ENCODE data around the gene PCED1A.

PCED1A gene

DNA sequence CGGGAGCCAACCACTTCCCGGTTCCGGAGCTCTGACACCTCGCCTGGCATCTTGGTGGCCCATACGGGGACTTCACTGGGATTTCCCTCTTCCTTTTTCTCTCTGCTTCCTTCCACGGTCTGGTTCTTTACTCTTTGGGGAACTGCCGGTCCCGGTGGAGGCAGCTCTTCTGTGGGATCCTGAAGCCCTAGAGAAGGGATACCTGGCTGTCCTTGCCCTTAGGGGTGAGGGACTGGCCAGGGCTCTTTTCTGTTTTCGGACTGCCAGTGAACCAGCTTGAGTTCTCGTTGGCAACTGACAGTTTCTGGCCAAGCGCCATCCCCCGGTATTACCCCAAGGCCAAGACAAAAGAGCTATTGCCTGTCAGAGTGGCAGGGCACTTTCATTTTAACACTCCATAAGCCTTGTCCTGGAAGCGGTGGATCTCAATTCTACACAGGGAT lies 39.1 kb downstream of the PCED1A start:
- no peak for DNase-seq

DNA sequence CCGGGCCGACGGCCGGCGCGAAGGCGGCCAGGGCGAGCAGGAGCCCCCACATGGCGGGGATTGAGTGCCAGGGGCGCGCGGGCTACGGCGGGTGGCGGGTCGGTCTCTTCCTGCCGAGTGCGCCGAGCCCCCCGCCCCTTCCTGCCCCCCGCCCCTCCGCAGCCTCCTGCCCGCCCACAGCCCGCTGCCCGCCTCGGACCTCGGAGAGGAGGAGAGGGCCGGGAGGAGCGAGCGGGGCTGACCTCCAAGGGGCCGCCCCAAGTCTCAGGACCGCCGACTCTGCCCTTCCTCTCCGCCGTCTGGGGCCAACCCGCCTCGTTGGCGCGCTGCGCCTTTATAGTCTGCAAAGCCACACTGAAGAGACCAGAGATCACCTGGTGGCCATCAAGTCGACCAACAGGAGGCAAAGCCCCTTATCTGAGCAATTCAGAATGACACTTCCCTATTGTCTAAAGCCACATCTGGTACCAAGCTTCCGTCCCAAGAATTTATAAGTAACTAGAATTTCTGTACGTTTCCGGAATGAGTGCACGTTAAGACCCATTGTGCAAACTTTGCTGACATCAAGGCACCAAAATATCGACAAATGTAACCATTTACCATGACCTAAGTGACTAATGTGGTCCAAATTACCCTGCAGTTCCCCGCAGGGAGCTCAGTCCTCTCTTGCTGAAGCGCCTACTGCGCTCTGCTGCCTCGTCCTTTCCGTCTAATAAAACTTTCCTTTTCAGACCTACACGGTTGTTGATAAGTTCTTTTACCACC lies 39.8 kb downstream of the PCED1A start, which contains the start of gene CPXM1:
Gene CPXM1, minus strand, starts transcription at position 107 of the 765 bp plus-strand sequence. Its CDS starts 55 bp downstream, at position 52.
- DNase-seq: no peak

GRCh38 chr20:2799688-2800520 lies 40.6 kb downstream of the PCED1A start:
- no peak for DNase-seq

- DNase-seq: no peak
Measured at GRCh38 chr20:2799271-2799670, 41.2 kb downstream of the PCED1A start.

DNA sequence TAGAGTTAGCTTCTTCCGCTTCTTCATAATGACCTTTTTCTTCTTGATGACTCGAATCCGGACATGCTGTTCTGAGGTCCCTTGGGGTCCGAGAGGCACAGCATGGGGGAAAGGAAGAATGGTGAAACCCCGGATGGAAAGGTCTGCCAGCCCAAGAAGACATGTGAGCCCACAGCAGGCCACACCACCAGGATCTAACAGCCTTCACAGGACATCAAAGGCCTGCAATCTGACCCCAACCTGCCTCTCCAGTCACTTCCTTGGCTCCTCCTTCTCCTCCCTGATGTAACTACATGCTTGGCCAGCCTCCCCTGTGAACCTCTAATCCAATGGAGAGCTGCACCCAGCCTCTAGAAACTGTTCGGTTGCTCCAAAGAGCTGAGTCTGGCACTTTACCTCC lies 41.6 kb downstream of the PCED1A start:
- no peak for DNase-seq

- DNase-seq: no peak
Measured at GRCh38 chr20:2798095-2798805, 42.2 kb downstream of the PCED1A start.

- no peak for DNase-seq
Measured at GRCh38 chr20:2797136-2797983, 43.1 kb downstream of the PCED1A start.

- DNase-seq: no peak
Measured at GRCh38 chr20:2796011-2796660, 44.3 kb downstream of the PCED1A start.

GRCh38 chr20:2795451-2795850 lies 45.0 kb downstream of the PCED1A start:
- no peak for DNase-seq

DNA sequence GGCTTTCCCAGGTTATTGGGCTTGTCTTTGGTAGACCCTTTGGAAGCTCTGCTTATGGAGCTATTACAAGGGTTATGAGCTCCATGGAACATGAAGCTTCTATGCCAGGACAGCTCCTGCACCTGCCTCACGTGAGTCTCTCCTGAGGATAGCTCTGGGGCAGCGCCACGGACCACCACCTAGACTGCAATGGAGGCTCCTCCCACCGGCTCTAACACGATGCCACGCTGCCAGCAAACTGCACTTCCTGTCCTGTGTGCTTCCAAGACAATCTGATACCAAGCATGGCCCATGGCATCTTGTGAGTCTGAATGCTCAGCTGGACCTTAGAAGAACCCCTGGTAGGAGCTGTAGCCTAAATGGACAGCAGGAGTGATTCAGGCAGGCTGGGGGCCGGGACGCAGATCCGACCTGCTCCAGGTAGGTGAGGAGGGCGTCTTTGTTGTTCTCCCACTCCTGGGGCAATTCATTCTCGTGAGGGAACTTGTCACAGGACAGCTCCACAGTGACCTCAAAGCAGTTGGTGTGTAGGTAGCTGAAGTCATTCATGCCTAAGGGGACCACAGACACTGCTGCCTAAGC lies 45.5 kb downstream of the PCED1A start:
- no peak for DNase-seq

DNA sequence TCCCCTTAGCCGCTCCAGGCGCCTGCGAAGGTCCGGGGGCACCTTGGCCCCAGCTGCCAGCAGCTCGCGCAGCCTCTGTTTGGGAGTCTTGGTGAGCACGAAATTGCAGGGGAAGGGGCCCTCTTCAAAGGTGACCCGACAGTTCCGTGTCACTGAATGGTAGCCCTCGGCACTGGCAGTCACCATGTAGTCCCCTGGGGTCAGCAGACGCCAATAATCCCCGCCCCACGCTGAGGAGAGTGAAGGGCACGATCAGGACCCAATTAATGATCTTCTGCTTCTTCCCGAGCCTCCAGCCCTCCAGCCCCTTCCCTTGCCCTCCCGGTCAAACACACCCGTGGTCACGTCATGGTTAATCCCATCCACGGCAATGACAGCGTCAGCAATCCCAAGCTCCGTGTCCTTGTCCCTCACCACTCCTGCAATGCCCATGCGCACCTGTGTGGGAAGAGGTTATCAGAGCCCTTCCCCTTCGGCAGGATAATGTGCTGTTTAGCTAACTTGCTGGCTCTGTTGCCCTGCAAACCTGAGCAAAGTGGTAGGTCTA lies 46.2 kb downstream of the PCED1A start:
- DNase-seq: no peak

- no peak for DNase-seq
Measured at GRCh38 chr20:2793471-2793870, 47.0 kb downstream of the PCED1A start.

All from stimulated activated CD4-positive, alpha-beta T cell treated with anti-CD3 and anti-CD28 coated beads, Interleukin-4, amount 100 ng/mL, for 4 hours (primary cell).